ENCODE measurements around the gene SCIN. TPM values are rescaled to one million over a fixed set of nuclear protein-coding genes. Genes with fewer than 3 reads are reported as not detected.
"Not testable (repeated sequence)": the region's sequence is repeated elsewhere in the genome, so short reads cannot be mapped to it uniquely, and the experiment has no call there.

SCIN gene
- 0.13 and 0.32 TPM in 2 replicates for total RNA-seq (2014; rRNA removed; shearing (Covaris generic))
- 0.64 and 0.68 TPM in 2 replicates for polyA plus RNA-seq (2016; fragmentation: Nextera tagmentation; extraction: Ambion mirVana)

DNA sequence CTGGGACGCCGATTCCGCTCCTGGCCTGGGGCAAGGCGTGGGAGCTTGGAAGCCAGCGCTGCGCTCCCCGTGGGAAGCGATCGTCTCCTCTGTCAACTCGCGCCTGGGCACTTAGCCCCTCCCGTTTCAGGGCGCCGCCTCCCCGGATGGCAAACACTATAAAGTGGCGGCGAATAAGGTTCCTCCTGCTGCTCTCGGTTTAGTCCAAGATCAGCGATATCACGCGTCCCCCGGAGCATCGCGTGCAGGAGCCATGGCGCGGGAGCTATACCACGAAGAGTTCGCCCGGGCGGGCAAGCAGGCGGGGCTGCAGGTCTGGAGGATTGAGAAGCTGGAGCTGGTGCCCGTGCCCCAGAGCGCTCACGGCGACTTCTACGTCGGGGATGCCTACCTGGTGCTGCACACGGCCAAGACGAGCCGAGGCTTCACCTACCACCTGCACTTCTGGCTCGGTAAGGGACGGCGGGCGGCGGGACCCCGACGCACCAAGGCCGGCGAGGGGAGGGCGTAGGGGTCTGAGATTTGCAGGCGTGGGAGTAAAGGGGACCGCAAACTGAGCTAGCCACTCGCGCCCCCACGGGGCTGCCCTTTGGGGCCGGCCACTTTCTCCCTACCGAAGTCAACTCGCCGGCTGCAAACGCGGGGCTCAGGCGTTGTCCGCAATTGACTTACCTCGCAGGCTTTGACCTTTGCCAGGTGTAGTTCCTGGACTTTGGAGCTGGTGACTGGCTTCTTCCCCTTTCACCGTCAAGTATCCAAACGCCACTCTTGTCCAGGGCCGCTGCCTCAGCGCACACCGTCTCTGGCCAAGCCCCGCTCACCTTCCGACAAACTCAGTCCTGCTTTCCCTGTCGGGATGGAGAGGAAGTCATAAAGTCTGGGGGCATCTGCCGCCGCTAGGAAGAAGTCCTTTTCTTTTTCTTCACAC lies at the start of gene SCIN:
TSS of gene SCIN (plus strand) at position 187 of the 928 bp plus-strand sequence. CDS start at position 254, 67 bp downstream.
- peak within 1 kb of the TSS; percentile 81 for H3K4me2 ChIP-seq (ENCODE audit: unreplicated experiment)
- H3K79me2 ChIP-seq (ENCODE audit: insufficient read depth) = no peaks in the 10 kb centered on the region
- peak; percentile 71 for DNase-seq
- H3K4me1 ChIP-seq (ENCODE audit: insufficient read depth) = no peaks in the 10 kb centered on the region
- peaks cover 20% of the 10 kb centered on the region for H3K27me3 ChIP-seq (replicated peaks; ENCODE audit: insufficient read depth)
- peak within 1 kb of the TSS; percentile 78 for H2AFZ ChIP-seq
- in situ Hi-C loops (cut with MboI) = no loop called here
- H3K36me3 ChIP-seq (ENCODE audit: low read depth) = no peaks in the 10 kb centered on the region
- H3F3A ChIP-seq (ENCODE audit: insufficient read depth) = no peaks in the 10 kb centered on the region
- H3K9me3 ChIP-seq (ENCODE audit: low read depth) = no peaks in the 10 kb centered on the region
- no peak within 1 kb of the TSS for H3K27ac ChIP-seq
- peak within 1 kb of the TSS; percentile 60 for H3K4me3 ChIP-seq
- H4K20me1 ChIP-seq (ENCODE audit: insufficient read depth) = no peaks in the 10 kb centered on the region
- TF ChIP-seq EZH2 (IDR thresholded peaks at IDR 0.05; ENCODE audit: insufficient read depth, poor library complexity, severe bottlenecking) (no peak), EZH2phosphoT487 (IDR thresholded peaks at IDR 0.05; ENCODE audit: insufficient read depth, low read depth) (no peak)
- peak within 1 kb of the TSS; percentile 5; the same call in 1 of the 2 replicates for H3K9ac ChIP-seq
- WGBS, 2 experiments (ENCODE audit: low coverage in 1 of 2, low lambda C conversion rate in 2 of 2, missing lambda C conversion rate in 2 of 2) = 13 to 14% methylated on average over 60 to 69 of the region's 74 CpGs
- no peaks in the 10 kb centered on the region for H3K9me2 ChIP-seq (ENCODE audit: insufficient read depth)

DNA sequence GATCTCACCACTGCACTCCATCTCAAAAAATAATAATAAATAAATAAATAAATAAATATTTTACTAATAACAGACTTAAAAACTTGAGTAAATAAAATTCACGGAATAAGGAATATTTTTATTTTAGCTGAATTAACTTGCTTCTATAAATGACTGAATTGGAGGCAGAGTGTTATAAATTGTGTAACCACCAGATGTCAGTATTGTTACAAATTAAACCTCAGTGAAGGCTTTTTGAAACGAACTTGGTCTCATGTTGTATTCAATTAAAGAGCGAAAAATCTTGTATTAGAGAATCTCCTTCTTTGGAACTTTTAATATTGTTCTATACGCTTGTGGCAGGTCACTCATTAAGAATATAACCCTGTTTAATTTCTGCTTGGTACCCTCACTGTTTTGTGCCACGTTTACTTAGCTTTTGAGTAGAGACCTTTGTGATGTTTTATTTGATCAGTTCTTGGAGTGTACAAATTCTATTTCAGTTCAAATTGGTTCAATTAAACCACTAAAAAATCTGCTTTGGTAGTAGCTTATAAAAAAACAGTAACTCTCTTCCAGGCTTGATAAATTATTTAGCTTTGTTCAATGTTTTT lies 45.6 kb upstream of the SCIN start:
- Histone ChIP-seq H3K79me2 (ENCODE audit: insufficient read depth) (no peaks in the 10 kb centered on the region), H2AFZ (peak overlapping the region; percentile 67), H3K9me3 (ENCODE audit: low read depth) (no peaks in the 10 kb centered on the region), H3F3A (ENCODE audit: insufficient read depth) (no peaks in the 10 kb centered on the region), H3K36me3 (ENCODE audit: low read depth) (no peaks in the 10 kb centered on the region), H4K20me1 (ENCODE audit: insufficient read depth) (no peaks in the 10 kb centered on the region), H3K9ac (no peak overlapping the region), H3K4me3 (no peak overlapping the region), H3K4me1 (ENCODE audit: insufficient read depth) (no peaks in the 10 kb centered on the region), H3K9me2 (ENCODE audit: insufficient read depth) (no peaks in the 10 kb centered on the region), H3K27me3 (replicated peaks; ENCODE audit: insufficient read depth) (peaks cover 28% of the 10 kb centered on the region), H3K4me2 (ENCODE audit: unreplicated experiment) (no peak overlapping the region), H3K27ac (no peak overlapping the region)
- in situ Hi-C loops (cut with MboI) = loop anchor here (5.0 to 25.0 kb wide), 2 partner anchors 102 to 737 kb away; no protein-coding TSS in a partner anchor
- DNase-seq = peak; percentile 64
- 8 to 16% methylated on average over 5 of the region's 5 CpGs for WGBS, 2 experiments (ENCODE audit: low coverage in 1 of 2, low lambda C conversion rate in 2 of 2, missing lambda C conversion rate in 2 of 2)
- no peak for TF ChIP-seq EZH2phosphoT487 (IDR thresholded peaks at IDR 0.05; ENCODE audit: insufficient read depth, low read depth)
- no peak for TF ChIP-seq EZH2 (IDR thresholded peaks at IDR 0.05; ENCODE audit: insufficient read depth, poor library complexity, severe bottlenecking)

DNA sequence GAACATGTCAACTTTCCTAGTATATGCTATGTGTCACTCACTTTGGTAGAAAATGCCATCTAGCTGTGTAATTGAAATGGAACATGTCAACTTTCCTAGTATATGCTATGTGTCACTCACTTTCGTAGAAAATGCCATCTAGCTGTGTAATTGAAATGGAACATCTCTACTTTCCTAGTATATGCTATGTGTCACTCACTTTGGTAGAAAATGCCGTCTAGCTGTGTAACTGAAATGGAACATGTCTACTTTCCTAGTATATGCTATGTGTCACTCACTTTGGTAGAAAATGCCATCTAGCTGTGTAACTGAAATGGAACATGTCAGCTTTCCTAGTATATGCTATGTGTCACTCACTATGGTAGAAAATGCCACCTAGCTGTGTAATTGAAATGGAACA lies 43.8 kb upstream of the SCIN start:
- H4K20me1 ChIP-seq (ENCODE audit: insufficient read depth); H3K9ac ChIP-seq; DNase-seq; H3K27ac ChIP-seq; H3K36me3 ChIP-seq (ENCODE audit: low read depth); H3K9me2 ChIP-seq (ENCODE audit: insufficient read depth); H3K4me3 ChIP-seq; H3K4me1 ChIP-seq (ENCODE audit: insufficient read depth); H3K4me2 ChIP-seq (ENCODE audit: unreplicated experiment); H2AFZ ChIP-seq; H3K9me3 ChIP-seq (ENCODE audit: low read depth); H3F3A ChIP-seq (ENCODE audit: insufficient read depth); H3K79me2 ChIP-seq (ENCODE audit: insufficient read depth): not testable (repeated sequence)
- in situ Hi-C loops (cut with MboI) = loop anchor here (25.0 kb wide), 1 partner anchor 736 kb away; no protein-coding TSS in a partner anchor
- H3K27me3 ChIP-seq (replicated peaks; ENCODE audit: insufficient read depth) = peaks cover 10% of the 10 kb centered on the region; the same call in 1 of the 2 replicates
- 80 to 82% methylated on average over 2 of the region's 2 CpGs for WGBS, 2 experiments (ENCODE audit: low coverage in 1 of 2, low lambda C conversion rate in 2 of 2, missing lambda C conversion rate in 2 of 2)

DNA sequence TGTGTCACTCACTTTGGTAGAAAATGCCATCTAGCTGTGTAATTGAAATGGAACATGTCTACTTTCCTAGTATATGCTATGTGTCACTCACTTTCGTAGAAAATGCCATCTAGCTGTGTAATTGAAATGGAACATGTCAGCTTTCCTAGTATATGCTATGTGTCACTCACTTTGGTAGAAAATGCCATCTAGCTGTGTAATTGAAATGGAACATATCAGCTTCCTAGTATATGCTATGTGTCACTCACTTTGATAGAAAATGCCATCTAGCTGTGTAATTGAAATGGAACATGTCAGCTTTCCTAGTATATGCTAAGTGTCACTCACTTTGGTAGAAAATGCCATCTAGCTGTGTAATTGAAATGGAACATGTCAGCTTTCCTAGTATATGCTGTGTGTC lies 42.9 kb upstream of the SCIN start:
- H3F3A ChIP-seq (ENCODE audit: insufficient read depth); H3K9ac ChIP-seq; H4K20me1 ChIP-seq (ENCODE audit: insufficient read depth); H3K9me2 ChIP-seq (ENCODE audit: insufficient read depth); H3K27me3 ChIP-seq (replicated peaks; ENCODE audit: insufficient read depth); H3K36me3 ChIP-seq (ENCODE audit: low read depth); H3K27ac ChIP-seq; H3K9me3 ChIP-seq (ENCODE audit: low read depth); H2AFZ ChIP-seq; H3K4me3 ChIP-seq; H3K4me2 ChIP-seq (ENCODE audit: unreplicated experiment); DNase-seq; H3K4me1 ChIP-seq (ENCODE audit: insufficient read depth); H3K79me2 ChIP-seq (ENCODE audit: insufficient read depth): not testable (repeated sequence)
- in situ Hi-C loops (cut with MboI) = loop anchor here (25.0 kb wide), 1 partner anchor 735 kb away; no protein-coding TSS in a partner anchor
- 45 to 50% methylated on average over 1 of the region's 1 CpG for WGBS, 2 experiments (ENCODE audit: low coverage in 1 of 2, low lambda C conversion rate in 2 of 2, missing lambda C conversion rate in 2 of 2)
